T-helper 2 cell treated with Interferon-gamma antibody and Interleukin-4, amounts not matched to agents 5 μg/mL and 100 μg/mL, for 36 hours (primary cell): Measurements from ENCODE around the gene ZBTB7B.

Experiments
- DNase-seq: peaks from one replicate; pipeline ENCODE4 v3.0.0; 2021; ENCODE audit warnings: low spot score
- H3K27ac Mint-ChIP-seq: one replicate; pipeline ENCODE4 v1.8.0; 2021; ENCODE audit warnings: mild to moderate bottlenecking, mixed read lengths
- H3K27me3 Mint-ChIP-seq: one replicate; pipeline ENCODE4 v1.8.0; 2021; ENCODE audit warnings: low read depth, mixed read lengths
- H3K36me3 Mint-ChIP-seq: one replicate; pipeline ENCODE4 v1.8.0; 2021; ENCODE audit warnings: low read depth, mixed read lengths
- H3K4me1 Mint-ChIP-seq: one replicate; pipeline ENCODE4 v1.8.0; 2021; ENCODE audit warnings: low read depth, mixed read lengths
- H3K4me3 Mint-ChIP-seq: one replicate; pipeline ENCODE4 v1.8.0; 2022; ENCODE audit warnings: mild to moderate bottlenecking, moderate library complexity, mixed read lengths
- H3K9me3 Mint-ChIP-seq: one replicate; pipeline ENCODE4 v1.8.0; 2021; ENCODE audit warnings: mixed read lengths

The ZBTB7B gene

DNA sequence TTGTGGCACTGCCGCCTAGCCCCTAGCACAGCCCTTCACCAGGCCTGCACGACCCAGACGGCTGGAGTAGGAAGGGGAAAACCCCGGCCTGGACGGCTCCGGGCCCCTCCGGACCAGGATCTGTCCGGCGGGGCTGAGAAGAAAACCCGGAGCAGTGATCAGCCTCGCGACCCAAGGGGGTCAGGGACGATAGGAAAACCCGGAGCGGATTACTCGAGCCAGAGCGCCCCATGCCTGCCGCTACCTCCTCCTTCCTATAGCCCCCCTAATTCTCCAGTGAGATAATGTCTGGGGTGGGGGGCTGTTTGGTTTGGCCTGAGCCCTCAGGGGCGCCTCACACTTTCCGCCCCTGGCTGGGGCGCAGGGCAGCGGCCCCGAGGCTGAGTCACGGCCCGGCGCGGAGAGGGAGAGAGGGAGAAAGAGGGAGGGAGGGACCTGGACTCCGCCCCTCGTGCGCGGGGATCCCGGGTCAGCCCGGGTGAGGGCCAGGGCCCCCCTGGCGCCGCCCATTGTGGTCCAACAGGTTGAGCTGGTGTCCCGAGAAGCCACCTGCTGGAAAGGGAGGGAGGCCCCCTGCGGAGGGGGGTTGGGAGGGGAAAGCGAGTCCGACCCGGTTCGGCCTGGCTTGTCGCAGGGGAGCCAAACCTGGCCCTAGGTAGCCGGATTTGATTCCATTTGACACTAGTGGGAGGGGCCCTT is 1.7 kb upstream of the ZBTB7B start:
- Mint-ChIP-seq H3K36me3 (peaks cover 7% of the 10 kb centered on the region), H3K27me3 (no peaks in the 10 kb centered on the region), H3K9me3 (no peaks in the 10 kb centered on the region), H3K4me1 (peaks cover 38% of the 10 kb centered on the region), H3K27ac (peak overlapping the region; percentile 93), H3K4me3 (peak overlapping the region; percentile 99)
- peak; percentile 90 for DNase-seq

DNA sequence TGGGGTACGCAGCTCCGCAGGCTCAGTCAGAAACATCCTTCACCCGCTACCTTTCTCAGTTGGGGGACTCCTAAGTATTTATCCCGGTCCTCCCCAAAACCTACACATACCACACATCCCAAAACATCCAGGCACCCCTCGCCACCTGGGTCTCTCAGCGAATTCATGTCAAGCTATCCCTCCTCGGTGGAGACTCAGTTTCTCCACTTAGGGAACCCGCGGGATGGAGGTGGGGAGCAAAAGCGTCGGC is 1.3 kb upstream of the ZBTB7B start:
- peak overlapping the region; percentile 99 for H3K4me3 Mint-ChIP-seq
- H3K4me1 Mint-ChIP-seq: peaks cover 42% of the 10 kb centered on the region
- peak overlapping the region; percentile 93 for H3K27ac Mint-ChIP-seq
- H3K27me3 Mint-ChIP-seq: no peaks in the 10 kb centered on the region
- peaks cover 7% of the 10 kb centered on the region for H3K36me3 Mint-ChIP-seq
- H3K9me3 Mint-ChIP-seq: no peaks in the 10 kb centered on the region
- DNase-seq: no peak

GRCh38 chr1:155001675-155002463 is 733 bp upstream of the ZBTB7B start:
- Mint-ChIP-seq H3K36me3 (peaks cover 7% of the 10 kb centered on the region), H3K9me3 (no peaks in the 10 kb centered on the region), H3K4me3 (peak overlapping the region; percentile 99), H3K27ac (peak overlapping the region; percentile 93), H3K27me3 (no peaks in the 10 kb centered on the region), H3K4me1 (peaks cover 47% of the 10 kb centered on the region)
- DNase-seq: peak; percentile 99

DNA sequence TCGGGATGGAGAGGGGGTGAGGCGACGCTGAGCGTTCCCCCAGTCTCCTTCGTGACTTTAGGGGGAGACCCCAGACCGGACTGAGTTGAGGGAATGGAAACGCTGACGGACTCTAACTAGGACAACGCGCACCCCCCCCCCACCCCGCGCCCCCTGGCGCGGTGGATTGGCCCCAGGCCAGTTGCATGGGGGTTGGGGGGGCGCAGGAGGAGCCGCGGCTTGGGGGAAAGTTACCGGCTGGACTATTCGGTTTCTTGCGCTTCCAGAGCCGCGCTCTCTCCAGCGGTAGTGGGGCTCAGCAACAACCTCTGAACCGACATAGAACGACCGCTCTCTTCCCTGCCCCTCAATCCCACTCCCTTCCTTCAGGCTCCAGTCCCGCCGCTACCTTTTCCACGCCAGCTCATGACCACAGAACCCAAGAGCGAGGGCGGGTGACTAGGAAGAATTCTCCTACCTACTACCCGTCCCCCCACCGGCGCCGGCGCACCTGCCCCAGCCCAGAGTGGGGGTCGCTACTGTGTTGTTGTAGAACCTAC is 694 bp downstream of the ZBTB7B start:
- no peak for DNase-seq
- H3K4me1 Mint-ChIP-seq: peaks cover 41% of the 10 kb centered on the region
- peaks cover 7% of the 10 kb centered on the region for H3K36me3 Mint-ChIP-seq

DNA sequence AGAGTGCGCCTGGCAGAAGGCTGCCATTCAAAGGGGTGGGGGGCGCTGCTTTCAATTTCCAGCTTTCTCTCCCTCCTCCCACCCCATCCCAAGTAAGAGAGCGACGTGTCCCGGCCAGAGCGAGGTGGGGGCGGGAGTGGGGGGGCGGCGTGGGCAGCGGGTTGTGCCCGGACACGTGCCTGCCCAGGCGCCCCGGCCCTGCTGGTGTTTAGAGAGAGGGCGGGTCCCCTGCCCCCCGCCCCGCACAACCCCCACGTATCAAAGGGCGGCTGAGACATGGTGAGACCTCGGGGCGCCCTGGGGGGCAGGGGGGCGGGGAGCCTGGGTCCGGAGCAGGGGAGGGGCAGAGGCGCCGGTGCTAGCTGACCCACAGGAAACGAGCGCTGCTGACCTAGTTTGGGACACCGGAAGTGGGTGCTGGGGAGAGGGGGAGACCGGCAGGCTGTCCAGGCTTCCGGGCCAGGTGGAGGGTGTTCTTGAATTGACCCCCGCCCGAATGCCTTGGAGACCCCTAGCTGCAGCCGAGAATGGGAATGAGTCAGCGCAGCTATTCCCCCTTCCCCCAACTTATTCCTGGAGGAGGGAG is 1.3 kb downstream of the ZBTB7B start:
- Mint-ChIP-seq H3K27ac (peak overlapping the region; percentile 91), H3K4me3 (peak overlapping the region; percentile 84), H3K36me3 (peaks cover 10% of the 10 kb centered on the region), H3K4me1 (peaks cover 43% of the 10 kb centered on the region), H3K9me3 (no peaks in the 10 kb centered on the region), H3K27me3 (no peaks in the 10 kb centered on the region)
- DNase-seq: no peak

More for the DNA sequence above, 694 bp downstream of the ZBTB7B start:
- Mint-ChIP-seq H3K9me3 (no peaks in the 10 kb centered on the region), H3K27me3 (no peaks in the 10 kb centered on the region), H3K4me3 (peak overlapping the region; percentile 84), H3K27ac (peak overlapping the region; percentile 91)

- no peak for DNase-seq
- Mint-ChIP-seq H3K4me3 (peak overlapping the region; percentile 84), H3K27ac (peak overlapping the region; percentile 91), H3K4me1 (peaks cover 39% of the 10 kb centered on the region), H3K36me3 (peaks cover 13% of the 10 kb centered on the region), H3K27me3 (no peaks in the 10 kb centered on the region), H3K9me3 (no peaks in the 10 kb centered on the region)
Measured at GRCh38 chr1:155004352-155005075, 1.9 kb downstream of the ZBTB7B start.

DNA sequence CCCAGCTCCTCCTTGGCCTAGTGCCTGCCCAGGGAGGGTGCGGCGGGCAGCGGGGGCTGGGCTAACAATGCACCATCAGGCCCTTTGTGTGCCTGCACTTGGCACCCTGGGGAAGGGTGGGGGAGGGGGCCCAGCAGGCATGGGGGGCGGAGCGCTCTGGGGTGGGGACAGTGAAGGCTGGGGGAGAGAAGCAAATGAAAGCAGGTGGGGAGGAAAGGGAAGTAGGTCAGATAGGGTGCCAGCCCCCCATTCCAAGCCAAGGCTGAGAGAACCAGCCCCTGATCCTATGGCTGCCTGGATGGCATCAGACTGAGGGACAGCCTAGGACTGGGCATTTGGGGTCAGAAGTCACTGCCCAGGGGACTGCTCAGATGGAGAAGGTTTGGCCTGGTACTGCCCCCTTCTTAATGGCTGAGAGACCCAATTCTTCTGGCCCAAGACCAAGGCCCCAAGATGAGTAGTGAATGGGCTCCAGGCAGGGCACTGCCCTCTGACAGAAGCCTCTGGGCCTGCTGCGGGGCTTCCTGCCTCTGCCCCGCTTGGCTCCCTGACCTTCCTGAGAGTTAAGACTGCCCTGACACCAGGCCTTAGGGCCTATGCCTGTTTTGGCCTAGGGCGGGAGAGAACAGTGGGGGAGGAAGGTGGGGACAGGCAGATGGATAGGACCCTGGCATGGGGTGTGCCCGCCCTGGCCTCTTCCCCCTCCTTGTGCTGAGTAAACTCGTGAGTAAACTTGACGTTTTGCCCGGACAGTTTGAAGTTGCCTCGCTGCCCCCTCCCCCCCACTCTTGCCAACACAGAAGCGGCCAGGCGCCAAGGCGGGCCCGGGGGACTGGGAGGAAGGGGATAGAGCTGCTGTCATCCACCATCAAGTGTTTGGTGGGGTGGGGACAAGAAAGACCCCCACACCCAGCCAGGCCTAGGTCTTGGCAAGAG is 2.7 kb downstream of the ZBTB7B start:
- Mint-ChIP-seq H3K36me3 (peaks cover 22% of the 10 kb centered on the region), H3K27ac (peak overlapping the region; percentile 96), H3K9me3 (no peaks in the 10 kb centered on the region), H3K27me3 (no peaks in the 10 kb centered on the region), H3K4me3 (peak overlapping the region; percentile 85), H3K4me1 (peaks cover 37% of the 10 kb centered on the region)
- DNase-seq: no peak

DNA sequence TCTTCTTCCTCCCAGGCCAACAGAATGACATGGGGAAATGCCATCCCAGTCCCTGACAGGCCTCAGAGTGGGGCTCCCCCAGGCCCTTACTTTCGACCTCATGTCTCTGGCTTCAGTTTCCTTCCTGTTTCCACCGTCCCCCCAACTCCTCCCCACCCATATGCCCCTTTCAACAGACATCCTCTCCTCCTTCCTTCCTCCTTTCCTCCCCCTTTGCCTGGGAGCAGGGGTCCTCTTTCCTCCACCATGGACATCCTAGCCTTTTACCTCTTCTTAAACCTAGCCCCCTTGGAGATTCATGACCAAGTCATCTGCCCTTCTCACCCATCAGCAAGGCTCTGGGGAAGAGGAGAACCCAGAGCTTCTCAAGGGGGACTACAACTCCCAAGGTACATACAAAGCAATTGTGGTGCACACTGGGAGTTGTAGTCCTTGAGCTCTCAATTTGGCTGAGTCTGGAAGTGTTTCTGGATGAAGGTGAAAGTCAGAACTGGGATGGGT is 4.0 kb downstream of the ZBTB7B start:
- Mint-ChIP-seq H3K9me3 (no peaks in the 10 kb centered on the region), H3K4me1 (peaks cover 41% of the 10 kb centered on the region), H3K27ac (peak overlapping the region; percentile 96), H3K36me3 (peaks cover 28% of the 10 kb centered on the region), H3K27me3 (no peaks in the 10 kb centered on the region), H3K4me3 (peak overlapping the region; percentile 85)
- DNase-seq: peak; percentile 43

- Mint-ChIP-seq H3K27me3 (no peaks in the 10 kb centered on the region), H3K9me3 (no peaks in the 10 kb centered on the region), H3K4me3 (peak overlapping the region; percentile 85), H3K36me3 (peaks cover 32% of the 10 kb centered on the region), H3K27ac (peak overlapping the region; percentile 68), H3K4me1 (peaks cover 46% of the 10 kb centered on the region)
- DNase-seq: no peak
Measured at GRCh38 chr1:155007251-155007828, 4.7 kb downstream of the ZBTB7B start.

DNA sequence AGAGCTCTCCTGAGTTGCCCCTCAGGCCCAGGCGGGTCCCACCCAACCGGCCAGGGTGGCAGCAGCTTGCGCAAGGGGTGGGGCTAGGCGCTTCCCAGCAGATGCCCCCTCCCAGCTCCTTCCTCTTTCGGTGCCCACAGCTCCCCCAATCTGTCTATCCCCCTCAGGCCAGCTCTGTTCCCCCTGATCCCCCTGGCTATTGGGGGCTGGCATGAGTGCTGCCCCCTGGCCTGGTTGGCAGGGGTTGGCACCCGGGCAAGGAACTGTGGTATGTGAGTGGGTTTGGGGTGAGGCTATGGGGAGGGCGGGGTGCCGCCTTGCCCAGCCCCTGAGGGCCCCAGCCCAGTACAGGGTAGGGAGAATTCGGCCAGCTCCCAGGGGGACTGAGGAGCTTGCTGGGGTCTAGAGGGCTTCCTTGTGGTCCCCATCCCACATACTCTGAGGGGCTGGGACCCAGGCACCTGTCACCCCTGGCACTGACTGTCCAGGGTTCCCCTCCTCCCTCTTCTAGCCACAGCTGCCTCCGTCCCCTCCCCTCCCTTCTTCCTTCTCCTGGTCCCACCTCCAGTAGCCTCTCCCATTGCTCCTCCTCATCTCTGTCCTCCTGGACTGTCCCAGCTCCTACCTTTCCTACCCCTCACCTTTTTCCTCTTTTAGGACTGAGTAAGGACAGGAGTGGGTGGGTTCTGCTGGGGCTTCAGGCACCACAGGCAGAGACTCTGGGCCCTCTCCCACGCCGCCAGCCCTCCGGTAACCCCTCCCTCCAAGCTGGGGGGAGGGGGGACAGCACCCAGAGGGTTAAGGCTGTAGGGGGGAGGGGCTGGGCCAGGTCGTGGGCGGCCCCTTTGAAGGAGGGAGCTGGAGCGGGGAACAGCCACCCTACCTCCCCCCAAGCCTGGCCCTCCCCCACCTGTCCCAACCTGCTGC is 5.7 kb downstream of the ZBTB7B start:
- DNase-seq: peak; percentile 83
- Mint-ChIP-seq H3K27me3 (no peaks in the 10 kb centered on the region), H3K27ac (peak overlapping the region; percentile 91), H3K4me1 (peaks cover 55% of the 10 kb centered on the region), H3K4me3 (peak overlapping the region; percentile 98), H3K36me3 (peaks cover 40% of the 10 kb centered on the region), H3K9me3 (no peaks in the 10 kb centered on the region)

DNA sequence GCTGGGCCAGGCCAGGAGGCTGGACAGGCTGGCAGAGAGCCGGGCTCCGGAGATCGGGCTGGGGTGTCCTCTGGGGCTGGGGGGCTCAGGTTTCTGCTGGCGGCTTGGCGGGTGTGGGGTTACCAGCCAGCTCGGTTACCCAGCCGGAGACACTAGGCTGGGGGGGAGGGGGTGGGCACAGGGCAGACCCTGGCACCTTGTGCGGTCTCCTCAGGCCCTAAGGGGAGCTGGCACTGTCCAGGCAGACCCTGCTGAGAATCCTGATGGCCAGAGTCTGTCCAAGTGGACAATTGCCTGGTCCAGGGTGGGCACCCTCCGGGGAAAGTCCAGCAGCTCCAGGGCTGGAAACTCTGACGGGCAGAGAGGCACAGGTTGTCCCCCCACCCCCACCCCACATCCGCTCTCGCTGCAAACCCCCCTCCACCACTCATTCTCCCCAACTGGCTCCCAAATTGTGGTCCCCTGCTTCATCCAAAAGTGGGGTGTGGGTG is 6.7 kb downstream of the ZBTB7B start:
- Mint-ChIP-seq H3K4me3 (peak overlapping the region; percentile 98), H3K27ac (peak overlapping the region; percentile 91), H3K36me3 (peaks cover 45% of the 10 kb centered on the region), H3K9me3 (no peaks in the 10 kb centered on the region), H3K4me1 (peaks cover 59% of the 10 kb centered on the region), H3K27me3 (no peaks in the 10 kb centered on the region)
- DNase-seq: peak; percentile 49

DNA sequence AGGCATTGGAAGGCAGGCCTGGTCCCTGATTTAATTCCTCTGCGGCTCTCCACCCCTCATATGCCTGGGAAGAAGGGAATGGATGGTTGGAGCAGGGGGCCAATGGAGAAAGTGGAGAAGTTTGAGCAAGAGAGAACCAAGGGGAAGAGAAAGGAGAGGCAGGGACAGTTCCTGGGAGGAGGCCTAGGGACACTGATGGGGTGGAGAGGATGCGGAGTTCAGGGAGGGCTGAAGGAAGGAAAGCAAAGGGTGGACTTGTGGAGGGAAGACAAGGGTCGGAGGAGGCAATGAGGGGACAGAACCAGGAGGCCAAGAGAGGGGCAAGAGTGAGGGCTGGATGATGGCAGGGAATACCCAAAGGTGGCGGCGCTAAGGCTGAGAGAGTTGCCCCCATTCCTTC is 7.1 kb downstream of the ZBTB7B start:
- H3K36me3 Mint-ChIP-seq: peaks cover 46% of the 10 kb centered on the region
- H3K27ac Mint-ChIP-seq: peak overlapping the region; percentile 91
- no peak for DNase-seq
- H3K4me1 Mint-ChIP-seq: peaks cover 61% of the 10 kb centered on the region
- H3K4me3 Mint-ChIP-seq: peak overlapping the region; percentile 98
- no peaks in the 10 kb centered on the region for H3K27me3 Mint-ChIP-seq
- no peaks in the 10 kb centered on the region for H3K9me3 Mint-ChIP-seq
